Measurements from ENCODE around the gene RBM4.
"Not testable (repeated sequence)": the region's sequence is repeated elsewhere in the genome, so short reads cannot be mapped to it uniquely, and the experiment has no call there.

RBM4 gene, protein sequence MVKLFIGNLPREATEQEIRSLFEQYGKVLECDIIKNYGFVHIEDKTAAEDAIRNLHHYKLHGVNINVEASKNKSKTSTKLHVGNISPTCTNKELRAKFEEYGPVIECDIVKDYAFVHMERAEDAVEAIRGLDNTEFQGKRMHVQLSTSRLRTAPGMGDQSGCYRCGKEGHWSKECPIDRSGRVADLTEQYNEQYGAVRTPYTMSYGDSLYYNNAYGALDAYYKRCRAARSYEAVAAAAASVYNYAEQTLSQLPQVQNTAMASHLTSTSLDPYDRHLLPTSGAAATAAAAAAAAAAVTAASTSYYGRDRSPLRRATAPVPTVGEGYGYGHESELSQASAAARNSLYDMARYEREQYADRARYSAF

DNA sequence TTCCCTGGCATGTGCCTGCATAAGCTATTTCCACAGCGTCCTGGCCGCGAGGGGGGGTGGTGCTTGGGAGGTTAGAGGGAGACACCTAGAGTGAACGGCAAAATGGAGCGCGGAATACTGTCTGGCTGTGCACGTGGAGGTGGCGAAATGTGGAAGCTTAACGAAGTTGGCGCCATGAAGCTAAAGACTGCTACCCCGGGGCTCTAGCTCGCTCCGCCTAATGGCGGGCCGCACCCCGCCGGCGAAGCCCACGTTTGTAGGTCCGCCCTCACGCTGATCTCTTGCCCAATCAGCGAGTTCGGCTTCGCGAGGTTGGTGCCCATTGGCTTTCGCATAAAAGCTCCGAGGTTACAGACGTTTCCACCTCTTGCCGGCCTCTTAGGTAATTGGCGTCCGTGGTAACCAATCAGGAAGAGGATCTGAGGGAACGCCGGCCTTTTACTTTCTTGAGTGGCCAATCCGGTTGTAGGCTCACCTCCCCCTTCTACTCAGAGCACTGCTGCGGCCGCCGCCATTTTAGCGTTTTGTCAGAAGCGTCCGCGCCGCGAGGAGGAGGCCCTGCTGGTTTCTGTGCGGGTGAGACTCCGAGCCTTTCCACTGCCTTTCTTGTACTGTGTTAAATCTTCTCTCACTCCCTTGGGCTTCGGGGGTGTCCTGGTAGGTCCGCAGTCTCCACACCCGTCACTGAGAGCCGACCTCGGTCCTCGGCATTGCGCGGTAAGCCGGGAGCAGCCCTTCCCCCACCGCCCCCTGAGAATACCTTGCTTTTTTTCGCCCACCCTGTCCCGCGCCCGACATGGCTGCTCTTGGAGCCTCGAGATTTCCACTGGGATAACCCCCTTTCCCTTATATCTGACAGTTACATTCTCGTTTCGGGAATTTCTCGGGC is at the start of gene RBM4:
Gene RBM4 (plus strand): TSS at position 527 of the 889 bp plus-strand sequence. CDS start 1,009 bp downstream, outside the sequence.
- peak; percentile 73 to 100 (median 98) for DNase-seq

DNA sequence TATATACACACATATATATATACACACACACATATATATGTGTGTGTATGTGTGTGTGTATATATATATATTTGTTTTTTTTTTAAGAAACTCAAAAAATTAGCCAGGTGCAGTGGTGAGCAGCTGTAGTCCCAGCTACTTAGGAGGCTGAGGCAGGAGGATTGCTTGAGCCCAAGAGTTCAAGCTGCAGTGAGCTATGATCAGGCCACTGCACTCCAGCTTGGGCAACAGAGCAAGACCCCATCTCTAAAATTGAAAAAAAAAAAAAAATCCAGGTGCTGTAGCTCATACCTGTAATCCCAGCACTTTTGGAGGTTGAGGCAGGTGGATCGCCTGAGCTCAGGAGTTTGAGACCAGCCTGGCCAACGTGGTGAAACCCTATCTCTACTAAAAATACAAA is 49.2 kb upstream of the RBM4 start:
- DNase-seq, result not testable (repeated sequence)

DNA sequence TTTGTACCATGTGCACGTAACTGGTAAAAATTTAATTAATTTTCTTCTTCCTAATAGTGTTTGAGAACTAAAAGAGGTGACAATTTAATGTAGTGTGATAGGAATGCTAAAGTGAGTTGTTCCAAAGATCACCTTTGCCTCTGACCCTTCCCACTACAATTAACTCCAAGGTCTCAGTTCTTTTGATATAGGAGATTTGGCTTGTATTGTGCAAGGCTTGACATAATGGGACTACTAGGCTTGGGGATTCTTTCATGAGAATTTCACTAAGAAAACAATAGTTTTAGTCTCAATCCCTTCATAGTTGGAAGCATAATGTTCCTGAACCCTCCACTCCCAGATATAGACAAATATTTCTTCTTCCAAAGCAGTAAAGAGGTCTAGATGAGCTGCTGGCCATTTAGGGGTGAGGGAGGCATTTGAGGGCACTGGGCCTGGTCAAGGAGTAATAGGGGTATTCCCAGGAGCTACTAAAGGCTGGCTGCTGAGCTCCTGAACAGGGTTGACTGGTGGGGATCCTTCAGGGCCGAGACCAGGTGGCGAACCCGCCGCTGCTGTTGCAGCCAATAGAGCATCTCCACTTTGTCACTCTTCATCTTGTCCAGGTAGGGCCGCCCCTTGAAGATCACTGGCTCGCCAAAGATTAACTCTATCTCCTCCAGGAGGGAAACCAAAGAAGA is 48.4 kb upstream of the RBM4 start:
- DNase-seq, result no peak

DNA sequence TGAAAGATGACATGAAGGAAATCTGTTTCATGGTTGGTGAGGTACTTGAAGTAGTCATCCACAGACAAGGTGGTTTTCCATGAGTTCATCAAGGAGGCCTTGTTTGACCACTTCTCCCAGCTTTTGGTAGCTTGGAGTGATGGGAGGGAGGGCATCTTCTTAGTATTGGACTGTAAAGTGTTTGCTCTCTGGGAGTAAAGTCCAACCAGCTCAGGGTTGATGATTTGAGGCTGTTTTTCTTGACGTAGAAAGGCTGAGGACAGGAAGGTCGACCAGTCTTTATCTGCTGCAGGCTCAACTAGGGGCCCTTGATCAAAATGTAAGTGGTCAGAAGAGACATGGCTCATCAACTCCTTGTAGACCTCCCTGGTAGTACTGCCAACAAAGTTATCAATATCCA is 47.3 kb upstream of the RBM4 start:
- DNase-seq, result no peak

DNA sequence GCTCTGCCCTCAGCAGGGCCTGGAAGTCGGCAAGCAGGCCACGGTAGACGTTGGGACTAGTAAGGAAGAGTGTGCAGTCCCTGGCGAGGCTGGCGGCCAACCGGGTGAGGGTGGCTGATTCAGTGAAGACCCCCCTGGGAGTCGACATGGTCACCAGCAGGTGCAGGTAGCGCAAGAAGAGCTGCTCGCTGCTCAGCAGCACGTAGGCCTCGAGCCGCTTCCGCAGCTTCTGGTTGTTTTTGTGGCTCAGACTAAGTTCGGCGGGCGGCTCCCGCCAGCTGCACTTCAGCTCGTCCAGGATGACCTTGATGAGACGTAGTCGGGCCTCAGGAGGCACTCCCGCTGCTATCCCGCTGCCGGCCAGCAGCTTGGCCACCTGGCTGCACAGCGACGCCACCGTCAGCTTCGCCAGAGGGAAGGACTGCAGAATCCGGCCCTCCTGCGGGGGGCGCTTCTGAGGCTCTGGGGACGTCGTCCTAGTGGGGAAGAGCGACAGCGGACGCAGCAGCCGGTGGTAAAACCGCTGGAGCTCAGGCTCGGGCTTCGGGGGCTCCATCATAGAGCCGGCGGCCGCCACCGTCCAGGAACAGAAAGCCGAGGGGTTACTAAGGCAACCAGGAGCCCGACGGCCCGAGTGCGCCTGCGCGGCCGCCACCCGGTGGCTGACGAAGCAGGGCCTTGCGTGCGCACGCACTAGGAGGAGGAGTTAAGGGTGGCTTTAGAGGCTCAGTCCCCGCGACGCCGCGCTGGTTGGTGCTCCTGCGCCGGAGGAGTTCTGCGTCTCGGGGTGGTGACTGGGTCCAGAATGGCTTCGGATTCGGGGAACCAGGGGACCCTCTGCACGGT is 45.8 kb upstream of the RBM4 start, which contains the start of the genes CCDC87 and CCS:
Gene CCDC87 (minus strand): TSS at position 607 of the 846 bp plus-strand sequence. CDS start 48 bp downstream, at position 559.
Gene CCS (plus strand): TSS at position 729 of the 846 bp plus-strand sequence. CDS start 77 bp downstream, at position 806.
- peak; percentile 61 to 99 (median 92) for DNase-seq

DNA sequence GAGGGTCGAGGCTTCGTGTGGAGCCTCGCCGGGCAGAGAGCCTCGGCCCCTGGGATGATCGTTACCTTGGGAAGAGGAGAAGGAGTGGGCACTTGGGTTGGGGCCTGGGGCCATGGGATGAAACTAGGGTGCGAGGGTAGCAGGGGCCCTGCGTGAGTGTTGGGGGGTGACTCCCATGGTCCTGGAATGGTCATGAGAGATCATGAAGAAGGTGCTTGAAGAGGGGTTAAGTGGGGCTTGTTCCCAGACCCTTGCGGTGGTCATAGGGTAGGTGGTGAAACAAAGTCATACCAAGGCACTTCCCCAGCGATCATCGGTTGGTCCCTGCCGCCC is 45.2 kb upstream of the RBM4 start:
- DNase-seq, result peak in 2 of 58 donors; percentile 17 to 38

DNA sequence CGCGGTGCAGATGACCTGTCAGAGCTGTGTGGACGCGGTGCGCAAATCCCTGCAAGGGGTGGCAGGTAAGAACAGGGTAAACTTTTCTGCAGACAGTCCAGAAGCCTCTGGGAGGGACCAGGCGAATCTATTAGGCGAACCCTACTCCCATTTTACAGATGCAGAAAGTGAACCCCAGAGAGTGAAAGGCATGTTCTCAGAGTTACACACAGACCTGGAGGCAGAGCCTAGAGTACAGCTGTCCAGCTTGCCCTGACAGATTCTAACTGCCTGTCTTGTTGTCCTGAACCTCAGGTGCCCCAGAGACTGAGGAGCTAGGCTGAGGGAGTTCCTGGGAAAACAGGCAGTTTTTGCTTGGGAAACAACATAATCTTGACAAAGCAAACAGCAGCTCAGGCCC is 44.9 kb upstream of the RBM4 start:
- no peak for DNase-seq

DNA sequence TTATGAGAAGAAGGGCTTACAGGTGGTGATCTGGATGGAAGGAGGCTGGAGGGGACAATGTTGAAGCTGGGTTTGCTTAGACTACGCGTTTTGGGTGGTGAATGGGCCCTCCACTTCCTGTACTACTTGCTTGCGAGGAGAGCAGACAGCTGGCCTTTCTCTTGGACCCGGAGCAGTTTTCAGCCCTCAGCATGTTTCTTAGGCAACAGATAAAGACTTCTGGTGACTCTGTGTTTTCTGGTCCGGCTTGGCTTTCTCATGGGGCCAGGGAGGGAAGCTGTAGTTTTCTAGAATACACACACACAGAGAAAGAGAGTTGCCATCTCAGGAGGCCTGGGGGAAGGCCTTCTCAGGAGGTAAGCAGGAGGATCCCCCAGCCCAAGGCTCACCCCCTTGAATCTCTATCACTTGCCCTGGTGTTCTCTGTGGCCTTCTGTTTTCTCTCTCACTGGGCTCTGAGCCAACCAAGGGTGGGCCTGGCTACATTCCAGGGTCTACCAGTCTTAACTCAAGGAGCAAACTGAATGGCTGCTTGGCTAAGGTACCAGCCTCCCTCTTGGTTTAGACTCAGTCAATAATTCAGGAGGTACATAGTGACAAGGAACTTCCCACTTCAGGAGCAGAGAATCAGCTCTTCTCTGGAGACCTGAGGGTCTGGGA is 43.1 kb upstream of the RBM4 start:
- DNase-seq, result peak in 25 of 58 donors; percentile 1 to 59 (median 18)

DNA sequence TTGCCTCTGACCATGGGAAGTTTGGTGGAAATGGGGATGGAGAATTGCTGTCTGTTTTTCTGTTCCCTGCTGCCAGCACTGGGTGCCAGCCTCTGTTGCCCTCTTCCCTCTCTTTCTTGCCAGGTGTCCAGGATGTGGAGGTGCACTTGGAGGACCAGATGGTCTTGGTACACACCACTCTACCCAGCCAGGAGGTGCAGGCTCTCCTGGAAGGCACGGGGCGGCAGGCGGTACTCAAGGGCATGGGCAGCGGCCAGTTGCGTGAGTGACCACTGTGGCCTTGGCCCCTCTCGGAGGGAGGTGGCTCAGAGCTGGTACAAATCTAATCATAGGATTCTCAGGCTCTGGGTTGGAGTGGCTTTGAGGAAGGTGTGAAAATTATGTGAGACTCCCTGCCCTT is 39.5 kb upstream of the RBM4 start:
- no peak for DNase-seq

DNA sequence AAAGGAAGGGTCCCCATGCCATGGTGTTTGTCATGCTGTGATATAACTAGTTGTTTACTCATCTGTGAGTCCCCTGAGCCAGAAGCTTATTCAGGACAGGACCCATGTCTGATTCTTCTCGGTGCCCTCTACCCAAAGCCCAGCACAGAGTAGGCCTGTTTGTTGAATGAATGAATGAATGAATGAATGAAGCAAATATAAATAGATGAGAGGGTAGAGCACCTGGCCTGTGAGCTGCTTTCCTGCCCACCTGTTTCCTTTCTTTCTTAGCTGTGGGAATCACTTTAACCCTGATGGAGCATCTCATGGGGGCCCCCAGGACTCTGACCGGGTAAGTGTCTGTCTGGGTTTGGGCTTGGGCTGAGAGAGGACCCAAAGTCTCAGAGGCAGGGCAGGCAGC is 38.3 kb upstream of the RBM4 start:
- DNase-seq, result no peak

DNA sequence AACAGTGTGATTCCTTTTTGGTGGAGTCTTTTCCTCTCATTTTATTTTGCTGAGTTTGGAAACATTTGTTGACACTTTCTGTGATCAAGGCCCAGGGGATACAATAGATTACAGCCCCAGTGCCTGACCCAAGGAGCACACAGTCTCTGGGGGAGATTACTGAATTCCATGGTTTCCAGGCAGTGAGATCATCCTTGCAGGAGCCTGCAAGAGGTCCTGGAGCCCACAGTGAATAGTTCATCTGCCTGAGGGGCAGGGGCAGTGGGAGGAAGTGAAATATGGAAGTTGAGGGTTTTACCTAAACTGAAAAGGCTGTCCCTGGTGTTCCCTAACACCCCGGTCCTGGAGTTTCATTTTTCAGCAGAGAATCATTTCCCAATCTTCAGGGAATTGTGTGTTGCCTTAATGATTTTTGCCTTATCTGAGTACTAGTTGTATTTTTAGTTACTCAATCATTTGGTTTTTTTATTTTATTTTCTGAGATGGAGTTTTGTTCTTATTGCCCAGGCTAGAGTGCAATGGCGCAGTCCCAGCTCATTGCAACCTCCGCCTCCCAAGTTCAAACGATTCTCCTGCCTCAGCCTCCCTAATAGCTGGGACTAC is 37.8 kb upstream of the RBM4 start:
- DNase-seq, result no peak

DNA sequence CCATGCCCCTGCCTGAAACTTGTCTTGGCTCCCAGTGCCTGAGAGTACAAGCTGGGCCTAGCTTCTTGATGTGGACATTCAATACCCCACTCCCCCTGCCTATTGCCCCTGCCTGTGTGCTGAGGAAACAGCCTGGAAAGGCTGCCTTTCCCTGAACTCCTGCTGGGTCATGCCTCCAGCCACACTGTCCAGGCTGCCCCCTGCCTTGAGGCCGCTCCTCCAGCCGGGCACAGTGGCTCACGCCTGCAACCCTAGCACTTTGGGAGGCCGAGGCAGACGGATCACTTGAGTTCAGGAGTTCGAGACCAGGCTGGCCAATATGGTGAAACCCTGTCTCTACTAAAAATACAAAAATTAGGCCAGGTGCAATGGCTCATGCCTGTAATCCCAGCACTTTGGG is 35.4 kb upstream of the RBM4 start:
- DNase-seq, result no peak

DNA sequence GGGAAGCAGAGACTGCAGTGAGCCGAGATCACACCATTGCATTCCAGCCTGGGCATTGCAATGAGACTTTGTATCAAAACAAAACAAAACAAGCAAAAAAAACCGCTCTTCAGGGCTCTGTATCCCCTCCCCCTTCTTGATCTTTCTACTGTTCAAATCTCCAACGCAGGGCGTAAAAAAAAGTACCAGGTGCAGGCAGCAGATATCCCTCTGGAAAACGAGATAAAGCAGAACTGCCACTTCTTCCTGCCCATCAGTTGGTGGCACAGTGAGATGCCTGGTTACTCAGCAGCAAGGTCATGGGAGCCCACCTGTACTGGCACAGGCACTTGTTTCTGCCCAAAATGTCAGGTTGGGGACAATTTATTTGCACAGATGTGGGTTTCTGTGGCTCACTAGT is 34.3 kb upstream of the RBM4 start:
- no peak for DNase-seq

DNA sequence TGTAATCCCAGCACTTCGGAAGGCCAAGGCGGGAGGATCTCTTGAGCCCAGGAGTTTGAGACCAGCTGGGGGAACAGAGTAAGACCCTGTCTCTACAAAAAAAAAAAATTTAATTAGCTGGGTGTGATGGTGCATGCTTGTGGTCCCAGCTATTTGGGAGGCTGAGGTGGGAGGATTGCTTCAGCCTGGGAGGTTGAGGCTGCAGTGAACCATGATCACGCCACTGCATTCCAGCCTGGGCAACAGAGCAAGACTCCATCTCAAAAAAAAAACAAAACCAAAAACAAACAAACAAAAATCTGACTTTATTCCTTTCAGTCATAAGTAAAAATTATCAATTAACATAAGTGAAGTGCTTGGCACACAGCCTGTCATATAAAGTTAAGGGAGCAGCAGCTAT is 31.9 kb upstream of the RBM4 start:
- not testable (repeated sequence) for DNase-seq

DNA sequence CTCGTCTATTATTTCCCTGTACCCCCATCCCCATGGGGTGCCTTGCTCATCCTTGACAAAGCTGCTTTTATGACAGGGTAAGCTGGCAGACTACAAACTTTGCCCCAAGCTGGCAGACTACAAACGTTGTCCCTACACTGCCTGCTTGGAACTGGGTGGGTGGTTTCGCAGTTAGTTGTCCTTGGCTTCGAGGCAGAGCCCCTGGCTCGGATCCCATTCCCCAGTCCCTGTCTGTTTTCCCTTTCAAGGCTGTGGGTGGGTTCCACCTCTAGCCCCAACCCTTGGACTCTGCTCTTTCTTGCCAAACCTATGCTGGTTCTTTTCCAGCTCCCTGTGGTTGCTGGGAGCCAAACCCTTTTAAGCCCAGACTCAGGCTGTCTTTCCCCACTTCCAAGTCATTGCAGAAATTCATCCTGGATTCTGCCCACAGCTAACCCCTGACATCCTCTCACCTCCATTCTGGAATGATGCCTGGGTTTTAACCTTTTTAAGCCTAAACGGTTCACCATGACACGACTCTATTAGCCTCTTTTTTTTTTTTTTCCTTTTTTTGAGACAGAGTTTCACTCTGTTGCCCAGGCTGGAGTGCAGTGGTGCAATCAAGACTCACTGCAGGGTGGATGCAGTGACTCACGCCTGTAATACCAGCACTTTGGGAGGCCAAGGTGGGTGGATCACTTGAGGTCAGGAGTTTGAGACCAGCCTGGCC is 31.2 kb upstream of the RBM4 start:
- peak in 38 of 58 donors; percentile 2 to 79 (median 30) for DNase-seq

DNA sequence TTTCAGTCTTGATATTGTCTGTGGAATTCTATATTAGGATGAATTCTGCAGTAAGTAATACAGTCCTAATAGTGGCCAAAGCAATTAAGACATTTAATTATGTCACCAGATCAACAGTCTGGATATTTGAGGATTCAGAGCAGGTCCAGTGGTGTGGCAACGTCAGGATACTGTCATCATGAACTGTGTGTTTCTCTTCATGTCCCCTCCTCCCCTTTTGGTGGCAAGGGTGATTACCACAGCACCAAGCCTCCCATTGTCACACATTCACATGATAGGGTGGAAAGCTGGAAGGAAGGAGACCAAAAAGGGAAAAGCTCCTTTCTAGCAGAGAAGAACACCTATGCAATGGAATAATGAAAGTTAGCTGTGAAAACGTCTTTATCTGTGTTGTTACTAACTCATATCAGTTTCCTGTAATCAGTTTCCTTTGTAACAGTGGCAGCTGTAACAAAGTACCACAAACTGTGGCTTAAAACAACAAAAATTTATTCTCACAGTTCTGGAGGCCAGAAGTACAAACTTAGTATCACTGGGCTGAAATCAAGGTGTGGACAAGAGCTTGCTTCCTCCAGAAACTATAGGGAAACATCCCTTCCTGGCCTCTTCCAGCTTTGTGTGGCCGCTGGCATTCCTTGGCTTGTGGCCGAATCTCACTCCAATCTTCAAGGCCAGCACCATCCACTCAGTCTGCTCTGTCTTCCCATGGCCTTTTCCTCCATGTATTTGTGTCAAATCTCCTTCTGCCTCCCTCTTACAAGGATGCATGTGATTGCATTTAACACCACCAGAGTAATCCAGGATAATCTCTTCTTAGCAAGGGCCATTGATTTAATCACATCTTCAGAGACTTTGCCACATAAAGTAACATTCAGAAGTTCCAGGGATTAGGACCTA is 28.5 kb upstream of the RBM4 start:
- no peak for DNase-seq

DNA sequence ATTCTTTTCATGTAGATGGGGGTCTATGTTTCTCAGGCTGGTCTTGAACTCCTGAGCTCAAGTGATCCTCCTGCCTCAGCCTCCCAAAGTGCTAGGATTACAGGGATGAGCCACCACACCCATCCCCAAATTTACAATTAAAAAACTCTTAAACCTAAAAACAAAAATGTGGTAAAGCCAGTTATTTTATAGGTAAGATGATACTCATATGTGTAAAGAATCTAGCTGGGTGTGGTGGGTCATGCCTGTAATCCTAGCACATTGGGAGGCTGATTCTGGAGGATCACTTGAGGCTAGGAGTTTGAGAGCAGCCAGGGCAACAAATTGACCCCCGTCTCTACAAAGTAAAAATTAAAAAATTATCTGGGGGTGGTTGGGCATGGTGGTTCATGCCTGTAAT is 26.0 kb upstream of the RBM4 start:
- no peak for DNase-seq

DNA sequence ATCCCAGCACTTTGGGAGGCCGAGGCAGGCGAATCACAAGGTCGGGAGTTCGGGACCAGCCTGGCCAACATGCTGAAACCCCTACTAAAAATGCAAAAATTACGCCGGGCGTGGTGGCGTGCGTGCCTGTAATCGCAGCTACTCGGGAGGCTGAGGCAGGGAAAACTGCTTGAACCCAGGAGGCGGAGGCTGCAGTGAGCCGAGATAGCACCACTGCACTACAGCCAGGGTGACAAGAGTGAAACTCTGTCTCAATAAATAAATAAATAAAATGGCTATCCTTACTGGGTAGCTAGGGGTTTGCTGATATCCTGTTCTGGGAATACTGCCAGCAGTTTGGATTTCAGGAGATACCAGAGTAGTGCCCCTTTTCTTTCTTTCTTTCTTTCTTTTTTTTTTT is 24.4 kb upstream of the RBM4 start:
- no peak for DNase-seq
